SW 1271 (cell line): ENCODE measurements around the gene NUDT1.
"Not testable (repeated sequence)": the region's sequence is repeated elsewhere in the genome, so short reads cannot be mapped to it uniquely, and the experiment has no call there.

Source experiments
- DNase-seq, 2 experiments: peaks; one replicate each; lab custom pipeline; 2025; lab: John Stamatoyannopoulos, UW

Gene NUDT1

GRCh38 chr7:2269089-2269990 is 27.3 kb downstream of the NUDT1 start:
- not testable (repeated sequence) for DNase-seq

- DNase-seq: no peak
Measured at GRCh38 chr7:2269991-2270460, 28.0 kb downstream of the NUDT1 start.

- DNase-seq: no peak
Measured at GRCh38 chr7:2270495-2270894, 28.5 kb downstream of the NUDT1 start.

- DNase-seq: no peak
Measured at GRCh38 chr7:2271273-2272026, 29.4 kb downstream of the NUDT1 start.

GRCh38 chr7:2272031-2272430 is 30.0 kb downstream of the NUDT1 start:
- DNase-seq: no peak

- DNase-seq: no peak
Measured at GRCh38 chr7:2273866-2274265, 31.8 kb downstream of the NUDT1 start.

GRCh38 chr7:2274666-2275065 is 32.6 kb downstream of the NUDT1 start:
- DNase-seq: no peak

- no peak for DNase-seq
Measured at GRCh38 chr7:2275101-2275500, 33.1 kb downstream of the NUDT1 start.

- DNase-seq: no peak
Measured at GRCh38 chr7:2276107-2276506, 34.1 kb downstream of the NUDT1 start.

GRCh38 chr7:2278026-2278425 is 36.0 kb downstream of the NUDT1 start:
- DNase-seq: no peak

GRCh38 chr7:2279896-2280295 is 37.9 kb downstream of the NUDT1 start:
- no peak for DNase-seq

GRCh38 chr7:2280424-2280823 is 38.4 kb downstream of the NUDT1 start:
- DNase-seq: no peak

- DNase-seq: no peak
Measured at GRCh38 chr7:2281541-2281940, 39.5 kb downstream of the NUDT1 start.

- DNase-seq: no peak
Measured at GRCh38 chr7:2282185-2282751, 40.2 kb downstream of the NUDT1 start.

- no peak for DNase-seq
Measured at GRCh38 chr7:2283074-2283473, 41.0 kb downstream of the NUDT1 start.

GRCh38 chr7:2287745-2288144 is 45.7 kb downstream of the NUDT1 start:
- no peak for DNase-seq

- no peak for DNase-seq
Measured at GRCh38 chr7:2288503-2288902, 46.5 kb downstream of the NUDT1 start.

- DNase-seq: no peak
Measured at GRCh38 chr7:2289111-2289586, 47.1 kb downstream of the NUDT1 start.

GRCh38 chr7:2289621-2290020 is 47.6 kb downstream of the NUDT1 start:
- DNase-seq: no peak

GRCh38 chr7:2290877-2291276 is 48.9 kb downstream of the NUDT1 start:
- no peak for DNase-seq

GRCh38 chr7:2295936-2296620 is 54.1 kb downstream of the NUDT1 start:
- no peak for DNase-seq

- DNase-seq: no peak
Measured at GRCh38 chr7:2296832-2297231, 54.8 kb downstream of the NUDT1 start.
